ENCODE results near the gene SUGP2.

- TF ChIP-seq CTCF (IDR thresholded peaks at IDR 0.05) (no peak), POLR2A (IDR thresholded peaks at IDR 0.05) (no peak)
These were observed 18.3 kb upstream of the SUGP2 start for GRCh38 chr19:19051478-19052213.

Data from adrenal gland (tissue), 5 donors.